GM21825 (cell line): ENCODE results near the gene RFX7.

Experiments
- ATAC-seq: cut with Tn5 transposase; IDR thresholded peaks from one replicate; pipeline ENCODE4 v1.9.1; 2021; ENCODE audit warnings: mild to moderate bottlenecking, moderate library complexity; ENCODE audit not compliant: unreplicated experiment

The RFX7 gene

GRCh38 chr15:56052395-56053045 lies 191.2 kb downstream of the RFX7 start:
- no peak for ATAC-seq

- no peak for ATAC-seq
These were observed 192.0 kb downstream of the RFX7 start for GRCh38 chr15:56051676-56052075.

- no peak for ATAC-seq
These were observed 194.1 kb downstream of the RFX7 start for GRCh38 chr15:56049577-56049976.

- ATAC-seq: no peak
These were observed 196.3 kb downstream of the RFX7 start for GRCh38 chr15:56047354-56047753.

GRCh38 chr15:56045068-56045748 lies 198.5 kb downstream of the RFX7 start:
- ATAC-seq: no peak

GRCh38 chr15:56042982-56043980 lies 200.4 kb downstream of the RFX7 start:
- no peak for ATAC-seq

- ATAC-seq: no peak
These were observed 201.2 kb downstream of the RFX7 start for GRCh38 chr15:56042498-56042897.

- no peak for ATAC-seq
These were observed 201.6 kb downstream of the RFX7 start for GRCh38 chr15:56042031-56042430.

GRCh38 chr15:56040081-56041035 lies 203.3 kb downstream of the RFX7 start:
- ATAC-seq: no peak

GRCh38 chr15:56038707-56039106 lies 205.0 kb downstream of the RFX7 start:
- ATAC-seq: no peak

- ATAC-seq: no peak
These were observed 205.7 kb downstream of the RFX7 start for GRCh38 chr15:56038015-56038414.
